OCI-LY3 (cell line): ENCODE measurements around the gene ARL1.
"Not testable (repeated sequence)": the region's sequence is repeated elsewhere in the genome, so short reads cannot be mapped to it uniquely, and the experiment has no call there.

Experiments
- H2AFZ ChIP-seq: fragments of 200-600, 300-600 bp; shearing (Covaris generic); 2 replicates; pipeline ENCODE4 v1.6.0; 2014; ENCODE audit warnings: antibody characterized with exemption, low read depth, low read length
- H3K27ac ChIP-seq: fragments of 200-600, 300-600 bp; sonication (generic); 2 replicates; pipeline ENCODE4 v1.5.1; 2014; ENCODE audit warnings: mild to moderate bottlenecking, low read length, moderate library complexity, mixed read lengths
- H3K27me3 ChIP-seq: fragments of 200-600, 300-600 bp; sonication (generic); 2 replicates; pipeline ENCODE4 v1.6.1; 2014; ENCODE audit warnings: low read depth, low read length, mixed read lengths
- H3K36me3 ChIP-seq: fragments of 200-600, 300-600 bp; sonication (generic); replicated peaks from 2 replicates; pipeline ENCODE3; 2014; ENCODE audit warnings: low read depth, low read length, mixed read lengths
- H3K4me1 ChIP-seq: fragments of 300-600, 200-600 bp; sonication (generic); 2 replicates; pipeline ENCODE4 v1.6.1; 2014; ENCODE audit warnings: low read length, mixed read lengths
- H3K4me2 ChIP-seq: fragments of 200-600, 300-600 bp; sonication (generic); 2 replicates; pipeline ENCODE4 v1.6.1; 2014; ENCODE audit warnings: low read length, mixed read lengths
- H3K4me3 ChIP-seq: fragments of 300-600, 200-600 bp; sonication (generic); 2 replicates; pipeline ENCODE4 v1.5.1; 2014; ENCODE audit warnings: antibody characterized with exemption, mild to moderate bottlenecking, low read length, moderate library complexity
- H3K79me2 ChIP-seq: fragments of 300-600, 200-600 bp; shearing (Covaris generic); 2 replicates; pipeline ENCODE4 v1.6.1; 2014; ENCODE audit warnings: mild to moderate bottlenecking, low read length, mixed read lengths
- H3K9ac ChIP-seq: fragments of 300-600, 200-600 bp; shearing (Covaris generic); 2 replicates; pipeline ENCODE4 v1.6.0; 2014; ENCODE audit warnings: mild to moderate bottlenecking, low read length, moderate library complexity
- H3K9me3 ChIP-seq: fragments of 200-600, 300-600 bp; shearing (Covaris generic); 2 replicates; pipeline ENCODE4 v1.6.1; 2014; ENCODE audit warnings: low read length, mixed read lengths; ENCODE audit not compliant: insufficient read depth
- H4K20me1 ChIP-seq: fragments of 200-600, 300-600 bp; sonication (generic); 2 replicates; pipeline ENCODE4 v1.6.1; 2016; ENCODE audit warnings: low read length, mixed read lengths; ENCODE audit not compliant: insufficient read depth
- EZH2phosphoT487 ChIP-seq: fragments of 200-600 bp; shearing (Covaris generic); IDR thresholded peaks from 2 replicates; pipeline ENCODE4 v1.6.1; 2018; ENCODE audit warnings: antibody characterized with exemption, mixed run types, low read depth
- TF ChIP-seq, protein P1 (sequence below): fragments of 200-600, 300-600 bp; sonication (generic); IDR thresholded peaks from 2 replicates; pipeline ENCODE4 v1.5.1; 2014; ENCODE audit warnings: antibody characterized with exemption, low read length, low read depth

The ARL1 gene

DNA sequence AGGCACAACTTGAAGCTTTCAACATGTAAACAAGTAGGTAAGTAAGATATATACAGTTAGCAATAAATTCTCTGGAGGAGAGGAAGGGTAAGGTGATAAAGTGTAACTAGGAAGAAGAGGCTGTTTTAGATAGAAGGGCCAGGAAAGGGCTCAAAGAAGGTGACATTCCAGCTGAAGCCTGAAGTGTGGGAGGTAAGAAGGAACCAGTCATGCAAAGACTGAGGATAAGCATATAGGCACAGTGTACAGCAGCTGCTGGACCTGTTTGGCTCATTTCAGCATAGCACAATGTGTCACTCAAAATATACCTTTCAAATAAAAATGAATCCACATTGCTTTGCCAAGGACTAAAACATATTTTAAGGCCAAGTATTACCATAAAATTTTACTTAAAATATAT, 28.6 kb upstream of the ARL1 start:
- Histone ChIP-seq H3K79me2 (no peaks in the 10 kb centered on the region), H3K4me3 (no peak overlapping the region), H3K4me2 (no peak overlapping the region), H3K36me3 (no peaks in the 10 kb centered on the region), H3K9ac (no peak overlapping the region), H3K27ac (no peak overlapping the region), H3K4me1 (peaks cover 11% of the 10 kb centered on the region), H2AFZ (no peak overlapping the region), H4K20me1 (no peaks in the 10 kb centered on the region), H3K9me3 (no peaks in the 10 kb centered on the region), H3K27me3 (no peaks in the 10 kb centered on the region)
- TF ChIP-seq EZH2phosphoT487: no peak
- TF ChIP-seq, protein P1, sequence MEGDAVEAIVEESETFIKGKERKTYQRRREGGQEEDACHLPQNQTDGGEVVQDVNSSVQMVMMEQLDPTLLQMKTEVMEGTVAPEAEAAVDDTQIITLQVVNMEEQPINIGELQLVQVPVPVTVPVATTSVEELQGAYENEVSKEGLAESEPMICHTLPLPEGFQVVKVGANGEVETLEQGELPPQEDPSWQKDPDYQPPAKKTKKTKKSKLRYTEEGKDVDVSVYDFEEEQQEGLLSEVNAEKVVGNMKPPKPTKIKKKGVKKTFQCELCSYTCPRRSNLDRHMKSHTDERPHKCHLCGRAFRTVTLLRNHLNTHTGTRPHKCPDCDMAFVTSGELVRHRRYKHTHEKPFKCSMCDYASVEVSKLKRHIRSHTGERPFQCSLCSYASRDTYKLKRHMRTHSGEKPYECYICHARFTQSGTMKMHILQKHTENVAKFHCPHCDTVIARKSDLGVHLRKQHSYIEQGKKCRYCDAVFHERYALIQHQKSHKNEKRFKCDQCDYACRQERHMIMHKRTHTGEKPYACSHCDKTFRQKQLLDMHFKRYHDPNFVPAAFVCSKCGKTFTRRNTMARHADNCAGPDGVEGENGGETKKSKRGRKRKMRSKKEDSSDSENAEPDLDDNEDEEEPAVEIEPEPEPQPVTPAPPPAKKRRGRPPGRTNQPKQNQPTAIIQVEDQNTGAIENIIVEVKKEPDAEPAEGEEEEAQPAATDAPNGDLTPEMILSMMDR: no peak

DNA sequence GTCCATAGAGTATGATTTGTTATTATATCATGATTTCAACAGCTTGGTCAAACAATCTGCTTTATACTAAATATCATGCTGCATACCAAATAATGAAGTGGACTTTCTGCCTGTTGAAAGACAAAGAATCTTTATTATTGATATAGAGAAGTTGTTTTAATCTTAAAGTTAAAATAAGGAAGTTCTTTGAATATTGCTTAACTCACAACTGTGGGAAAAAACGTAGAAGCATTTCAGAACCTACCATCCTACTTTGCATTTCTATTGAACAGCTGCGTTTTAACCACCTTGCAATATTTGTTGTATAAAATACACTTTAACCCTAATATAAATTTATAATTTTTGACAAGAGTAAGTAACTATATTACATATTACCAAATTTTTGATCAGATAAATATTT, 22.9 kb upstream of the ARL1 start:
- H3K9ac ChIP-seq: no peak overlapping the region

GRCh38 chr12:101424620-101425019, 17.0 kb upstream of the ARL1 start:
- Histone ChIP-seq H3K27ac (no peak overlapping the region), H3K9me3 (no peaks in the 10 kb centered on the region), H3K4me3 (no peak overlapping the region), H3K27me3 (no peaks in the 10 kb centered on the region), H3K79me2 (no peaks in the 10 kb centered on the region), H4K20me1 (no peaks in the 10 kb centered on the region), H3K4me2 (no peak overlapping the region), H3K36me3 (no peaks in the 10 kb centered on the region), H3K9ac (no peak overlapping the region), H2AFZ (no peak overlapping the region), H3K4me1 (no peaks in the 10 kb centered on the region)
- no peak for TF ChIP-seq EZH2phosphoT487
- TF ChIP-seq, protein P1: no peak

More for the DNA sequence above, 22.9 kb upstream of the ARL1 start:
- H3K27ac ChIP-seq: no peak overlapping the region
- TF ChIP-seq, protein P1: no peak
- TF ChIP-seq EZH2phosphoT487: no peak
- H3K27me3 ChIP-seq: no peaks in the 10 kb centered on the region
- H3K9me3 ChIP-seq: no peaks in the 10 kb centered on the region
- H3K79me2 ChIP-seq: no peaks in the 10 kb centered on the region
- no peaks in the 10 kb centered on the region for H4K20me1 ChIP-seq
- H3K4me1 ChIP-seq: no peaks in the 10 kb centered on the region
- no peak overlapping the region for H3K4me3 ChIP-seq
- H3K36me3 ChIP-seq: no peaks in the 10 kb centered on the region
- H2AFZ ChIP-seq: no peak overlapping the region
- H3K4me2 ChIP-seq: no peak overlapping the region

GRCh38 chr12:101422066-101422465, 14.5 kb upstream of the ARL1 start:
- not testable (repeated sequence) for H3K27me3 ChIP-seq, H3K9ac ChIP-seq, H3K27ac ChIP-seq, H3K4me3 ChIP-seq, H2AFZ ChIP-seq, H4K20me1 ChIP-seq, H3K9me3 ChIP-seq, H3K79me2 ChIP-seq, H3K36me3 ChIP-seq, H3K4me2 ChIP-seq, H3K4me1 ChIP-seq

GRCh38 chr12:101415228-101415627, 7.7 kb upstream of the ARL1 start:
- H3K36me3 ChIP-seq: no peaks in the 10 kb centered on the region
- H4K20me1 ChIP-seq: no peaks in the 10 kb centered on the region
- no peak for TF ChIP-seq EZH2phosphoT487
- TF ChIP-seq, protein P1: no peak
- no peaks in the 10 kb centered on the region for H3K9me3 ChIP-seq
- H3K79me2 ChIP-seq: no peaks in the 10 kb centered on the region
- no peak overlapping the region for H3K4me3 ChIP-seq
- H3K27ac ChIP-seq: no peak overlapping the region
- H3K4me1 ChIP-seq: no peaks in the 10 kb centered on the region
- H3K9ac ChIP-seq: no peak overlapping the region
- no peaks in the 10 kb centered on the region for H3K27me3 ChIP-seq
- no peak overlapping the region for H2AFZ ChIP-seq
- no peak overlapping the region for H3K4me2 ChIP-seq
